Loucy (cell line): ENCODE measurements around the gene CASZ1.

Experiments used
- H2AFZ ChIP-seq: fragments of 200-600 bp; sonication (generic); 2 replicates; pipeline ENCODE4 v1.6.0; 2016; ENCODE audit warnings: antibody characterized with exemption, mild to moderate bottlenecking, low read length, moderate library complexity
- H3F3A ChIP-seq: fragments of 200-600 bp; 2 replicates; pipeline ENCODE4 v1.6.0; 2016; ENCODE audit warnings: antibody characterized with exemption, low read depth, mild to moderate bottlenecking
- H3K27me3 ChIP-seq: fragments of 200-600 bp; sonication (generic); 2 replicates; pipeline ENCODE4 v1.6.1; 2014; ENCODE audit warnings: low read length, mild to moderate bottlenecking; ENCODE audit not compliant: insufficient read depth, poor library complexity, severe bottlenecking
- H3K36me3 ChIP-seq: fragments of 200-600 bp; sonication (generic); 2 replicates; pipeline ENCODE4 v1.6.1; 2016; ENCODE audit warnings: low read length; ENCODE audit not compliant: insufficient read depth
- H3K4me1 ChIP-seq: fragments of 200-600 bp; sonication (generic); 2 replicates; pipeline ENCODE4 v1.5.1; 2014; ENCODE audit warnings: low read length, mild to moderate bottlenecking; ENCODE audit not compliant: insufficient read depth, poor library complexity, severe bottlenecking
- H3K4me2 ChIP-seq: fragments of 200-600 bp; sonication (generic); 2 replicates; pipeline ENCODE4 v1.6.0; 2014; ENCODE audit warnings: antibody characterized with exemption, low read length, low read depth, mild to moderate bottlenecking; ENCODE audit not compliant: poor library complexity, severe bottlenecking
- H3K4me3 ChIP-seq: fragments of 200-600 bp; sonication (generic); 2 replicates; pipeline ENCODE4 v1.5.1; 2014; ENCODE audit warnings: low read length, mild to moderate bottlenecking, mixed read lengths; ENCODE audit not compliant: poor library complexity, severe bottlenecking
- H3K79me2 ChIP-seq: fragments of 200-600 bp; sonication (generic); 2 replicates; pipeline ENCODE4 v1.6.1; 2014; ENCODE audit warnings: low read length; ENCODE audit not compliant: insufficient read depth
- H3K9ac ChIP-seq: fragments of 200-600 bp; sonication (generic); 2 replicates; pipeline ENCODE4 v1.6.0; 2014; ENCODE audit warnings: mild to moderate bottlenecking, low read depth, low read length, moderate library complexity; ENCODE audit not compliant: poor library complexity, severe bottlenecking
- H3K9me2 ChIP-seq: fragments of 200-600 bp; sonication (generic); replicated peaks from 2 replicates; pipeline ENCODE4 v1.6.1; 2016; ENCODE audit warnings: low read depth, low read length, mixed read lengths
- H3K9me3 ChIP-seq: fragments of 200-600 bp; sonication (generic); 2 replicates; pipeline ENCODE4 v1.6.1; 2014; ENCODE audit warnings: mild to moderate bottlenecking, antibody characterized with exemption, low read length, low read depth; ENCODE audit not compliant: insufficient read depth
- H4K20me1 ChIP-seq: fragments of 200-600 bp; sonication (generic); 2 replicates; pipeline ENCODE4 v1.6.0; 2014; ENCODE audit warnings: antibody characterized with exemption, low read length, mild to moderate bottlenecking; ENCODE audit not compliant: insufficient read depth, poor library complexity, severe bottlenecking
- CTCF ChIP-seq: fragments of 200-600 bp; sonication (generic); conservative IDR thresholded peaks from 2 replicates; pipeline ENCODE4 v1.5.1; 2014; ENCODE audit warnings: mild to moderate bottlenecking, antibody characterized with exemption, low read length
- EZH2phosphoT487 ChIP-seq: fragments of 200-600 bp; IDR thresholded peaks from 2 replicates; pipeline ENCODE4 v1.6.1; 2018; ENCODE audit warnings: antibody characterized with exemption, mild to moderate bottlenecking, moderate library complexity, borderline replicate concordance

CASZ1 gene

GRCh38 chr1:10737651-10738050, 58.8 kb downstream of the CASZ1 start:
- Histone ChIP-seq H2AFZ (no peak overlapping the region), H3K27me3 (no peaks in the 10 kb centered on the region), H3K36me3 (no peaks in the 10 kb centered on the region), H3K4me2 (no peak overlapping the region), H3K79me2 (no peaks in the 10 kb centered on the region), H4K20me1 (no peaks in the 10 kb centered on the region), H3K9me3 (no peaks in the 10 kb centered on the region), H3K4me3 (no peak overlapping the region), H3F3A (no peaks in the 10 kb centered on the region), H3K9ac (no peak overlapping the region), H3K4me1 (no peaks in the 10 kb centered on the region), H3K9me2 (no peaks in the 10 kb centered on the region)
- TF ChIP-seq EZH2phosphoT487 (no peak), CTCF (no peak)

GRCh38 chr1:10736634-10737586, 59.5 kb downstream of the CASZ1 start:
- Histone ChIP-seq H3K27me3 (no peaks in the 10 kb centered on the region), H3K9me3 (no peaks in the 10 kb centered on the region), H3K79me2 (no peaks in the 10 kb centered on the region), H3K9me2 (no peaks in the 10 kb centered on the region), H2AFZ (no peak overlapping the region), H3K36me3 (no peaks in the 10 kb centered on the region), H3K4me3 (no peak overlapping the region), H3F3A (no peaks in the 10 kb centered on the region), H4K20me1 (no peaks in the 10 kb centered on the region), H3K4me1 (no peaks in the 10 kb centered on the region), H3K9ac (no peak overlapping the region), H3K4me2 (no peak overlapping the region)
- TF ChIP-seq EZH2phosphoT487 (no peak), CTCF (no peak)

GRCh38 chr1:10735563-10736305, 60.7 kb downstream of the CASZ1 start:
- no peaks in the 10 kb centered on the region for H3K4me1 ChIP-seq
- no peaks in the 10 kb centered on the region for H4K20me1 ChIP-seq
- TF ChIP-seq EZH2phosphoT487 (no peak), CTCF (no peak)
- no peak overlapping the region for H3K9ac ChIP-seq
- no peaks in the 10 kb centered on the region for H3F3A ChIP-seq
- no peaks in the 10 kb centered on the region for H3K9me2 ChIP-seq
- H3K79me2 ChIP-seq: no peaks in the 10 kb centered on the region
- H2AFZ ChIP-seq: no peak overlapping the region
- no peak overlapping the region for H3K4me3 ChIP-seq
- H3K4me2 ChIP-seq: no peak overlapping the region
- H3K9me3 ChIP-seq: no peaks in the 10 kb centered on the region
- no peaks in the 10 kb centered on the region for H3K27me3 ChIP-seq
- H3K36me3 ChIP-seq: no peaks in the 10 kb centered on the region
